GM18909 (cell line): ENCODE measurements around the gene RAD1.

Source experiments
- ATAC-seq: cut with Tn5 transposase; IDR thresholded peaks from one replicate; pipeline ENCODE4 v1.9.1; 2021; ENCODE audit warnings: mild to moderate bottlenecking; ENCODE audit not compliant: unreplicated experiment, poor library complexity

The RAD1 gene

GRCh38 chr5:34868791-34869190 lies 46.5 kb downstream of the RAD1 start:
- ATAC-seq = no peak

- ATAC-seq = no peak
These were observed 47.6 kb downstream of the RAD1 start for GRCh38 chr5:34867660-34868059.

GRCh38 chr5:34866989-34867471 lies 48.3 kb downstream of the RAD1 start:
- ATAC-seq = no peak

GRCh38 chr5:34865091-34865490 lies 50.2 kb downstream of the RAD1 start:
- ATAC-seq = no peak

GRCh38 chr5:34863946-34864345 lies 51.4 kb downstream of the RAD1 start:
- ATAC-seq = no peak

GRCh38 chr5:34859253-34859652 lies 56.1 kb downstream of the RAD1 start:
- ATAC-seq = no peak

- ATAC-seq = no peak
These were observed 56.5 kb downstream of the RAD1 start for GRCh38 chr5:34858790-34859189.

- ATAC-seq = no peak
These were observed 57.4 kb downstream of the RAD1 start for GRCh38 chr5:34857894-34858293.

GRCh38 chr5:34857161-34857560 lies 58.1 kb downstream of the RAD1 start:
- ATAC-seq = no peak
